ENCODE measurements around the gene CRYBA4.

DNA sequence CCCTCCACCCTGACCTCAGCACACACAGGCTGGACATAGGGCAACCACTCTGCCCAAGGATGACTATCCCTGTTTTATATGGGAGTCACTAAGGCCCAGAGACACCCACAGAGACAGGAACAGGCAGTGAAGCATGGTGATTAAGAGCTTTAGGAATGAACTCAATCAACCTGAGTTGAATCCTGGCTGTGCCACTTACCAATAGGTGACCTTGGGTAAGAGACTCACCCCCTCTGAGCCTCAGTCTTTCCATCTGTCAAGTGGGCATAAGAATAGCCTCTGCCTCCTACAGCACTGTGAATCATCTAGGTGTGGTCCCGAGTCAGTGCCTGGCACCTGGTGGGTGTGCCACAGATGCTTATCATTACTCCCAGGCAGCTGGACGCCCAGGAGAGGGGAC lies 10.8 kb upstream of the CRYBA4 start:
- TF ChIP-seq KDM6A (CRISPR knock-in tag; IDR thresholded peaks at IDR 0.05; ENCODE audit: low read depth): no peak
- no peak for TF ChIP-seq POLR2G (IDR thresholded peaks at IDR 0.05; ENCODE audit: low read depth, low read length)
- TF ChIP-seq RAD21 (CRISPR knock-in tag; IDR thresholded peaks at IDR 0.05): no peak
- TF ChIP-seq, protein P1, sequence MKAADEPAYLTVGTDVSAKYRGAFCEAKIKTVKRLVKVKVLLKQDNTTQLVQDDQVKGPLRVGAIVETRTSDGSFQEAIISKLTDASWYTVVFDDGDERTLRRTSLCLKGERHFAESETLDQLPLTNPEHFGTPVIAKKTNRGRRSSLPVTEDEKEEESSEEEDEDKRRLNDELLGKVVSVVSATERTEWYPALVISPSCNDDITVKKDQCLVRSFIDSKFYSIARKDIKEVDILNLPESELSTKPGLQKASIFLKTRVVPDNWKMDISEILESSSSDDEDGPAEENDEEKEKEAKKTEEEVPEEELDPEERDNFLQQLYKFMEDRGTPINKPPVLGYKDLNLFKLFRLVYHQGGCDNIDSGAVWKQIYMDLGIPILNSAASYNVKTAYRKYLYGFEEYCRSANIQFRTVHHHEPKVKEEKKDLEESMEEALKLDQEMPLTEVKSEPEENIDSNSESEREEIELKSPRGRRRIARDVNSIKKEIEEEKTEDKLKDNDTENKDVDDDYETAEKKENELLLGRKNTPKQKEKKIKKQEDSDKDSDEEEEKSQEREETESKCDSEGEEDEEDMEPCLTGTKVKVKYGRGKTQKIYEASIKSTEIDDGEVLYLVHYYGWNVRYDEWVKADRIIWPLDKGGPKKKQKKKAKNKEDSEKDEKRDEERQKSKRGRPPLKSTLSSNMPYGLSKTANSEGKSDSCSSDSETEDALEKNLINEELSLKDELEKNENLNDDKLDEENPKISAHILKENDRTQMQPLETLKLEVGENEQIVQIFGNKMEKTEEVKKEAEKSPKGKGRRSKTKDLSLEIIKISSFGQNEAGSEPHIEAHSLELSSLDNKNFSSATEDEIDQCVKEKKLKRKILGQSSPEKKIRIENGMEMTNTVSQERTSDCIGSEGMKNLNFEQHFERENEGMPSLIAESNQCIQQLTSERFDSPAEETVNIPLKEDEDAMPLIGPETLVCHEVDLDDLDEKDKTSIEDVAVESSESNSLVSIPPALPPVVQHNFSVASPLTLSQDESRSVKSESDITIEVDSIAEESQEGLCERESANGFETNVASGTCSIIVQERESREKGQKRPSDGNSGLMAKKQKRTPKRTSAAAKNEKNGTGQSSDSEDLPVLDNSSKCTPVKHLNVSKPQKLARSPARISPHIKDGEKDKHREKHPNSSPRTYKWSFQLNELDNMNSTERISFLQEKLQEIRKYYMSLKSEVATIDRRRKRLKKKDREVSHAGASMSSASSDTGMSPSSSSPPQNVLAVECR (CRISPR knock-in tag; IDR thresholded peaks at IDR 0.05; ENCODE audit: borderline replicate concordance): no peak
- no peak for TF ChIP-seq EZH2 (conservative IDR thresholded peaks at IDR 0.05; ENCODE audit: low read depth, low read length)
- no peak for TF ChIP-seq POLR2AphosphoS5 (IDR thresholded peaks at IDR 0.05; ENCODE audit: low read depth, low read length)
- TF ChIP-seq, protein P2, sequence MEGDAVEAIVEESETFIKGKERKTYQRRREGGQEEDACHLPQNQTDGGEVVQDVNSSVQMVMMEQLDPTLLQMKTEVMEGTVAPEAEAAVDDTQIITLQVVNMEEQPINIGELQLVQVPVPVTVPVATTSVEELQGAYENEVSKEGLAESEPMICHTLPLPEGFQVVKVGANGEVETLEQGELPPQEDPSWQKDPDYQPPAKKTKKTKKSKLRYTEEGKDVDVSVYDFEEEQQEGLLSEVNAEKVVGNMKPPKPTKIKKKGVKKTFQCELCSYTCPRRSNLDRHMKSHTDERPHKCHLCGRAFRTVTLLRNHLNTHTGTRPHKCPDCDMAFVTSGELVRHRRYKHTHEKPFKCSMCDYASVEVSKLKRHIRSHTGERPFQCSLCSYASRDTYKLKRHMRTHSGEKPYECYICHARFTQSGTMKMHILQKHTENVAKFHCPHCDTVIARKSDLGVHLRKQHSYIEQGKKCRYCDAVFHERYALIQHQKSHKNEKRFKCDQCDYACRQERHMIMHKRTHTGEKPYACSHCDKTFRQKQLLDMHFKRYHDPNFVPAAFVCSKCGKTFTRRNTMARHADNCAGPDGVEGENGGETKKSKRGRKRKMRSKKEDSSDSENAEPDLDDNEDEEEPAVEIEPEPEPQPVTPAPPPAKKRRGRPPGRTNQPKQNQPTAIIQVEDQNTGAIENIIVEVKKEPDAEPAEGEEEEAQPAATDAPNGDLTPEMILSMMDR (CRISPR knock-in tag; IDR thresholded peaks at IDR 0.05): no peak
- no peak for TF ChIP-seq MTA3 (CRISPR knock-in tag; IDR thresholded peaks at IDR 0.05)
- no peak for TF ChIP-seq MXD4 (CRISPR knock-in tag; IDR thresholded peaks at IDR 0.05)
- TF ChIP-seq ETV5 (CRISPR knock-in tag; IDR thresholded peaks at IDR 0.05; ENCODE audit: borderline replicate concordance): no peak
- TF ChIP-seq ZNF558 (CRISPR knock-in tag; IDR thresholded peaks at IDR 0.05; ENCODE audit: borderline replicate concordance): no peak
- TF ChIP-seq RBM39 (IDR thresholded peaks at IDR 0.05; ENCODE audit: low read depth, low read length, poor library complexity, severe bottlenecking): no peak
- no peak for TF ChIP-seq FOXM1 (CRISPR knock-in tag; IDR thresholded peaks at IDR 0.05)
